HL-60 (cell line): ENCODE data around the gene ZNF41.
A peak's percentile ranks its signal among the peaks of the same experiment; 100 is the strongest.

Experiments used
- DNase-seq, 2 experiments: peaks; one replicate each; pipeline ENCODE4 v3.0.0-alpha.2; 2010 to 2020; ENCODE audit warnings: low read depth in 1 of 2, low spot score in 1 of 2
- H3K27ac ChIP-seq: fragments of 250-450 bp; sonication (Bioruptor Pico); replicated peaks from 2 replicates; pipeline ENCODE4 v1.5.1; 2020; ENCODE audit warnings: mild to moderate bottlenecking, moderate library complexity
- H3K27me3 ChIP-seq: fragments of 250-450 bp; sonication (Bioruptor Pico); 2 replicates; pipeline ENCODE4 v1.5.1; 2021; ENCODE audit warnings: mild to moderate bottlenecking, moderate library complexity; ENCODE audit not compliant: insufficient read depth, poor library complexity, severe bottlenecking
- H3K4me3 ChIP-seq: replicated peaks from 2 replicates; pipeline ENCODE4 v1.5.1; 2011; ENCODE audit warnings: mild to moderate bottlenecking, control low read depth, low read length; ENCODE audit not compliant: insufficient read depth
- CTCF ChIP-seq: IDR thresholded peaks from one replicate; pipeline ENCODE4 v1.5.1; 2011; ENCODE audit warnings: low read length, control low read depth, inconsistent platforms; ENCODE audit not compliant: insufficient read depth
- GABPA ChIP-seq: IDR thresholded peaks from 2 replicates; pipeline ENCODE4 v1.6.1; 2012; ENCODE audit warnings: low read depth
- POLR2AphosphoS5 ChIP-seq: IDR thresholded peaks from 2 replicates; pipeline ENCODE4 v1.6.1; 2012; ENCODE audit warnings: low read depth
- SPI1 ChIP-seq: IDR thresholded peaks from 2 replicates; pipeline ENCODE4 v1.6.1; 2012; ENCODE audit warnings: low read depth, mild to moderate bottlenecking, borderline replicate concordance
- TF ChIP-seq, protein P1 (sequence below): IDR thresholded peaks from 2 replicates; pipeline ENCODE4 v1.6.1; 2012; ENCODE audit warnings: low read depth; ENCODE audit not compliant: insufficient replicate concordance

The ZNF41 gene

GRCh38 chrX:47482065-47482511 is 934 bp downstream of the ZNF41 start:
- no peak for DNase-seq
- H3K27ac ChIP-seq: peak overlapping the region; percentile 99
- H3K4me3 ChIP-seq: peak overlapping the region; percentile 63
- TF ChIP-seq POLR2AphosphoS5 (no peak), CTCF (no peak), GABPA (no peak), SPI1 (no peak)
- TF ChIP-seq, protein P1, sequence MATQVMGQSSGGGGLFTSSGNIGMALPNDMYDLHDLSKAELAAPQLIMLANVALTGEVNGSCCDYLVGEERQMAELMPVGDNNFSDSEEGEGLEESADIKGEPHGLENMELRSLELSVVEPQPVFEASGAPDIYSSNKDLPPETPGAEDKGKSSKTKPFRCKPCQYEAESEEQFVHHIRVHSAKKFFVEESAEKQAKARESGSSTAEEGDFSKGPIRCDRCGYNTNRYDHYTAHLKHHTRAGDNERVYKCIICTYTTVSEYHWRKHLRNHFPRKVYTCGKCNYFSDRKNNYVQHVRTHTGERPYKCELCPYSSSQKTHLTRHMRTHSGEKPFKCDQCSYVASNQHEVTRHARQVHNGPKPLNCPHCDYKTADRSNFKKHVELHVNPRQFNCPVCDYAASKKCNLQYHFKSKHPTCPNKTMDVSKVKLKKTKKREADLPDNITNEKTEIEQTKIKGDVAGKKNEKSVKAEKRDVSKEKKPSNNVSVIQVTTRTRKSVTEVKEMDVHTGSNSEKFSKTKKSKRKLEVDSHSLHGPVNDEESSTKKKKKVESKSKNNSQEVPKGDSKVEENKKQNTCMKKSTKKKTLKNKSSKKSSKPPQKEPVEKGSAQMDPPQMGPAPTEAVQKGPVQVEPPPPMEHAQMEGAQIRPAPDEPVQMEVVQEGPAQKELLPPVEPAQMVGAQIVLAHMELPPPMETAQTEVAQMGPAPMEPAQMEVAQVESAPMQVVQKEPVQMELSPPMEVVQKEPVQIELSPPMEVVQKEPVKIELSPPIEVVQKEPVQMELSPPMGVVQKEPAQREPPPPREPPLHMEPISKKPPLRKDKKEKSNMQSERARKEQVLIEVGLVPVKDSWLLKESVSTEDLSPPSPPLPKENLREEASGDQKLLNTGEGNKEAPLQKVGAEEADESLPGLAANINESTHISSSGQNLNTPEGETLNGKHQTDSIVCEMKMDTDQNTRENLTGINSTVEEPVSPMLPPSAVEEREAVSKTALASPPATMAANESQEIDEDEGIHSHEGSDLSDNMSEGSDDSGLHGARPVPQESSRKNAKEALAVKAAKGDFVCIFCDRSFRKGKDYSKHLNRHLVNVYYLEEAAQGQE: no peak
- no peaks in the 10 kb centered on the region for H3K27me3 ChIP-seq

GRCh38 chrX:47481160-47481559 is 1.9 kb downstream of the ZNF41 start:
- no peak overlapping the region for H3K4me3 ChIP-seq
- no peak overlapping the region for H3K27ac ChIP-seq
- DNase-seq: no peak
- TF ChIP-seq, protein P1: no peak
- TF ChIP-seq GABPA (no peak), POLR2AphosphoS5 (no peak), SPI1 (no peak), CTCF (no peak)
- no peaks in the 10 kb centered on the region for H3K27me3 ChIP-seq

DNA sequence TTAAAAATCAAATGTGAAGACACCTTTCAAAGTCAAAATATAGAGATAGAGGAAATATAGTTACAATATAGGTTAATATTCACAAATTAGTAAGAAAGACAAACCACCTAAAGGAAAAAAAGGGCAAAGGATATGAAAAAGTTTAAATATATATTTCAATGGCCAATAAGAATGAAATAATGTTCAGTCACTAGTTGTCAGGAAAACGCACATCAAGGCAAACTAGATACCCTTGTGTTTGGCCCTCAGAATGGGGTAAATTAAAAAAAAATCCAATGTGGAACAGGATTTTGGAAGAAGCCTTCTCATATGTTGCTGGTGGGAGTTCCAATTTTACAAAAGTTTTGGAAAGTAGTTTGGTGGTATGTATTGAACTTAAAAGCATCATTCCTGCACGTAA is 2.4 kb downstream of the ZNF41 start:
- TF ChIP-seq GABPA (no peak), POLR2AphosphoS5 (no peak)
- TF ChIP-seq, protein P1: no peak
- H3K27me3 ChIP-seq: no peaks in the 10 kb centered on the region
- H3K27ac ChIP-seq: no peak overlapping the region
- no peak for DNase-seq
- H3K4me3 ChIP-seq: no peak overlapping the region

DNA sequence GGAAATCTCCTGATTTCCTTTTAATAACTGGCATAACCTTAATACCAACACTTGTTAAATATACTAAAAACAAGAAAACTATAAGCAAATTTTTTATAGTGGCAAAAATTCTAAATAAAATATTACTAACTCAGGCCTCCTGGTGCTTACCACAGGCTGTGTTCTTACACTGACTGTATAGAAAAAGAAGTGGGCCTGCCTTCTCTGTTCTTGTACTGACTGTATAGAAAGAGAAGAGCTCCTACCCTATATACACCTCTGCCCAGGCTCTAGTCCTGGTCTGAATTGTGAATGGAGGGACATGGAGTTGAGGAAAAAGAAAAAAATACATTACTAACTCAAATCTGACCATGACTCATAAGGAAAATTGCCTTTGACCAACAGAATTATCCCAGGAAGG is 7.5 kb downstream of the ZNF41 start:
- no peaks in the 10 kb centered on the region for H3K27me3 ChIP-seq
- no peak for TF ChIP-seq POLR2AphosphoS5
- TF ChIP-seq, protein P1: no peak
- TF ChIP-seq SPI1: no peak
- TF ChIP-seq CTCF: no peak
- no peak for TF ChIP-seq GABPA
- H3K27ac ChIP-seq: no peak overlapping the region
- H3K4me3 ChIP-seq: no peak overlapping the region
- no peak for DNase-seq
